Endothelial cell (in vitro differentiated cells): ENCODE data around the gene NKAIN2. TPM values are rescaled to one million over a fixed set of nuclear protein-coding genes. Genes with fewer than 3 reads are reported as not detected.
"Not testable (repeated sequence)": the region's sequence is repeated elsewhere in the genome, so short reads cannot be mapped to it uniquely, and the experiment has no call there.

ENCODE experiments used
- DNase-seq: peaks from one replicate; pipeline ENCODE4 v3.0.0; 2021; ENCODE audit warnings: low spot score
- H3K27ac Mint-ChIP-seq: one replicate; pipeline ENCODE4 v1.8.0; 2021; ENCODE audit warnings: mixed read lengths, inconsistent platforms; ENCODE audit not compliant: unreplicated experiment
- H3K27me3 Mint-ChIP-seq: one replicate; pipeline ENCODE4 v1.8.0; 2021; ENCODE audit warnings: mild to moderate bottlenecking, moderate library complexity, mixed read lengths, inconsistent platforms; ENCODE audit not compliant: unreplicated experiment
- H3K36me3 Mint-ChIP-seq: one replicate; pipeline ENCODE4 v1.8.0; 2021; ENCODE audit warnings: mild to moderate bottlenecking, low read depth, mixed read lengths, inconsistent platforms; ENCODE audit not compliant: unreplicated experiment
- H3K4me1 Mint-ChIP-seq: one replicate; pipeline ENCODE4 v1.8.0; 2021; ENCODE audit warnings: mild to moderate bottlenecking, mixed read lengths, inconsistent platforms; ENCODE audit not compliant: unreplicated experiment
- H3K4me3 Mint-ChIP-seq: one replicate; pipeline ENCODE4 v1.8.0; 2021; ENCODE audit warnings: mild to moderate bottlenecking, mixed read lengths, inconsistent platforms; ENCODE audit not compliant: unreplicated experiment
- H3K9me3 Mint-ChIP-seq: one replicate; pipeline ENCODE4 v1.8.0; 2021; ENCODE audit warnings: mixed read lengths, inconsistent platforms; ENCODE audit not compliant: unreplicated experiment
- total RNA-seq: library from RNA; stranded (reverse); fragmentation: NEBNext Ultra II Directional; extraction: Animal tissue kit (Norgen Biotek cat#: 25700); gene quantifications from one replicate; pipeline ENCODE4 v1.2.1, GENCODE V29; 2021; ENCODE audit not compliant: unreplicated experiment
- TF ChIP-seq, protein P1 (sequence below): fragments of 200-600 bp; sonication (generic); IDR thresholded peaks from one replicate; pipeline ENCODE4 v1.5.0; 2021; ENCODE audit warnings: antibody characterized with exemption; ENCODE audit not compliant: unreplicated experiment

Gene NKAIN2
- total RNA-seq, 1 donor from 2014 or later = 9.5 TPM

- no peak overlapping the region for H3K4me3 Mint-ChIP-seq
- H3K9me3 Mint-ChIP-seq = no peaks in the 10 kb centered on the region
- TF ChIP-seq, protein P1, sequence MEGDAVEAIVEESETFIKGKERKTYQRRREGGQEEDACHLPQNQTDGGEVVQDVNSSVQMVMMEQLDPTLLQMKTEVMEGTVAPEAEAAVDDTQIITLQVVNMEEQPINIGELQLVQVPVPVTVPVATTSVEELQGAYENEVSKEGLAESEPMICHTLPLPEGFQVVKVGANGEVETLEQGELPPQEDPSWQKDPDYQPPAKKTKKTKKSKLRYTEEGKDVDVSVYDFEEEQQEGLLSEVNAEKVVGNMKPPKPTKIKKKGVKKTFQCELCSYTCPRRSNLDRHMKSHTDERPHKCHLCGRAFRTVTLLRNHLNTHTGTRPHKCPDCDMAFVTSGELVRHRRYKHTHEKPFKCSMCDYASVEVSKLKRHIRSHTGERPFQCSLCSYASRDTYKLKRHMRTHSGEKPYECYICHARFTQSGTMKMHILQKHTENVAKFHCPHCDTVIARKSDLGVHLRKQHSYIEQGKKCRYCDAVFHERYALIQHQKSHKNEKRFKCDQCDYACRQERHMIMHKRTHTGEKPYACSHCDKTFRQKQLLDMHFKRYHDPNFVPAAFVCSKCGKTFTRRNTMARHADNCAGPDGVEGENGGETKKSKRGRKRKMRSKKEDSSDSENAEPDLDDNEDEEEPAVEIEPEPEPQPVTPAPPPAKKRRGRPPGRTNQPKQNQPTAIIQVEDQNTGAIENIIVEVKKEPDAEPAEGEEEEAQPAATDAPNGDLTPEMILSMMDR = no peak
- DNase-seq = no peak
- no peak overlapping the region for H3K27ac Mint-ChIP-seq
- H3K27me3 Mint-ChIP-seq = peaks cover 5% of the 10 kb centered on the region
- no peaks in the 10 kb centered on the region for H3K36me3 Mint-ChIP-seq
- peaks cover 7% of the 10 kb centered on the region for H3K4me1 Mint-ChIP-seq
These were observed 164.2 kb downstream of the NKAIN2 start for GRCh38 chr6:123967905-123968304.

DNA sequence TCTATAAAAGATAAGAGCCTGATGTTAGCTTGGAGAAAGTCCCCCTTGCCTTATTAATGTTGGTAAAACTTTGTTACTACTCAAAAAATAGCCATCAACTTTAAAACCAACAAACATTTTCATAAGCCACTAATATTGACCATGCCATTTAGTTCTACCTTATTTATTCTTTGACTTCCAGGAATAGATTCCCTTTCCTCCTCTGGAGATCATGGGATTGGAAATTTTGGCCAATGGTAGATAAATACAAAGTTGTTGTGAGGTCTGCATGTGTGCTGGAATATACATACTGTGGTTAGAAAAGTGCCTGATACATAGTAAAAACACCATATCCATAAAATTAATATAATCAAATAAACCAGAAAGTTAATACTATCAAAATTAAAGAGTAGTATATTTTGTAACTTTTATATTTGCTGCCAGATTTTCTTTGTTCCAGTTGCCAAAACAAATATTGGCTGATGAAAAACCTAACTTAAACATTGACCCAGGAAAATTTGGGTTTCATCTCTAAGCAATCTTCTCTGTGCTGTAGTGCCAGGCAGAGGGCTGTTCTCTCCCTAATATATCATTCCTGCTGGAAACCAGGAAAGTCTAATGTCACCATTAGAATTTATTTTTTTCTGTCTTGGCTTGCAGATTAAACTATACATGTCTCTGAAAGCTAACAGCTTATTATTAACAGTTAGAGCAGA is 169.1 kb downstream of the NKAIN2 start:
- Mint-ChIP-seq H3K9me3 (no peaks in the 10 kb centered on the region), H3K27me3 (peaks cover 5% of the 10 kb centered on the region), H3K4me1 (peaks cover 4% of the 10 kb centered on the region), H3K4me3 (no peak overlapping the region), H3K27ac (no peak overlapping the region), H3K36me3 (no peaks in the 10 kb centered on the region)
- TF ChIP-seq, protein P1 = no peak
- no peak for DNase-seq

- H3K4me3 Mint-ChIP-seq = no peak overlapping the region
- no peaks in the 10 kb centered on the region for H3K9me3 Mint-ChIP-seq
- no peaks in the 10 kb centered on the region for H3K36me3 Mint-ChIP-seq
- DNase-seq = no peak
- H3K27me3 Mint-ChIP-seq = no peaks in the 10 kb centered on the region
- no peak overlapping the region for H3K27ac Mint-ChIP-seq
- peaks cover 9% of the 10 kb centered on the region for H3K4me1 Mint-ChIP-seq
- TF ChIP-seq, protein P1 = no peak
These were observed 176.6 kb downstream of the NKAIN2 start for GRCh38 chr6:123980311-123980710.

- no peak overlapping the region for H3K27ac Mint-ChIP-seq
These were observed 183.3 kb downstream of the NKAIN2 start for GRCh38 chr6:123986938-123987337.

DNA sequence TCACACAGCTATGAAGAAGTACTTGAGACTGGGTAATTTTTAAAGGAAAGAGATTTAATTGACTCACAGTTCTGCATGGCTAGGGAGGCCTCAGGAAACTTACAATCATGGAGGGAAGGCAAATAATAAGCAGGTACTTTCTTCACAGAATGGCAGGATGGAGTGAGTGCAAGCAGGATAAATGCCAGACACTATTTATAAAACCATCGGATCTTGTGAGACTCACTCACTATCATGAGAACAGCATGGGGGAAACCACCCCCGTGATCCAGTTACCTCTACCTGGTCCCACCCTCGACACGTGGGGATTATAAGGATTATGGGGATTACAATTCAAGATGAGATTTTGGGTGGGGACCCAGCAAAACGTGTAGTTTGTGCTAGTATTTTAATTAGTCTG is 186.3 kb downstream of the NKAIN2 start:
- not testable (repeated sequence) for H3K36me3 Mint-ChIP-seq, H3K9me3 Mint-ChIP-seq, H3K4me1 Mint-ChIP-seq, H3K27ac Mint-ChIP-seq, H3K4me3 Mint-ChIP-seq, H3K27me3 Mint-ChIP-seq, DNase-seq

More at GRCh38 chr6:123986938-123987337, 183.3 kb downstream of the NKAIN2 start:
- no peaks in the 10 kb centered on the region for H3K9me3 Mint-ChIP-seq
- no peak for DNase-seq
- H3K4me3 Mint-ChIP-seq = no peak overlapping the region
- H3K36me3 Mint-ChIP-seq = no peaks in the 10 kb centered on the region
- H3K4me1 Mint-ChIP-seq = peaks cover 16% of the 10 kb centered on the region
- no peaks in the 10 kb centered on the region for H3K27me3 Mint-ChIP-seq
- TF ChIP-seq, protein P1 = no peak
